GM23338 (cell line): Measurements from ENCODE around the gene APBB1IP. TPM values are rescaled to one million over a fixed set of nuclear protein-coding genes. Genes with fewer than 3 reads are reported as not detected.
"Not testable (repeated sequence)": the region's sequence is repeated elsewhere in the genome, so short reads cannot be mapped to it uniquely, and the experiment has no call there.

Experiments used
- ATAC-seq: fragments of 200-7000 bp; cut with Tn5 transposase; 3 replicates; pipeline ENCODE4 v1.9.1; 2020
- DNase-seq: peaks from one replicate; pipeline ENCODE4 v3.0.0-alpha.2; 2015; ENCODE audit warnings: low spot score
- H2AFZ ChIP-seq: fragments of 200-600 bp; sonication (generic); 2 replicates; pipeline ENCODE4 v1.8.0; 2016; ENCODE audit warnings: antibody characterized with exemption, mild to moderate bottlenecking, moderate library complexity
- H3F3A ChIP-seq: fragments of 200-600 bp; sonication (generic); replicated peaks from 2 replicates; pipeline ENCODE4 v1.8.0; 2017; ENCODE audit warnings: antibody characterized with exemption, mixed run types, low read depth
- H3K27ac ChIP-seq: fragments of 200-600 bp; sonication (generic); 2 replicates; pipeline ENCODE4 v1.6.1; 2016; ENCODE audit warnings: low read depth
- H3K27me3 ChIP-seq: fragments of 200-600 bp; sonication (generic); 2 replicates; pipeline ENCODE4 v1.8.0; 2016; ENCODE audit warnings: mild to moderate bottlenecking, mixed run types, moderate library complexity; ENCODE audit not compliant: insufficient read depth
- H3K36me3 ChIP-seq: fragments of 200-600 bp; sonication (generic); 2 replicates; pipeline ENCODE4 v1.8.0; 2016; ENCODE audit warnings: mild to moderate bottlenecking; ENCODE audit not compliant: insufficient read depth
- H3K4me1 ChIP-seq: fragments of 200-600 bp; sonication (generic); 2 replicates; pipeline ENCODE4 v1.8.0; 2016; ENCODE audit warnings: mild to moderate bottlenecking, moderate library complexity; ENCODE audit not compliant: insufficient read depth
- H3K4me2 ChIP-seq: fragments of 200-600 bp; sonication (generic); 2 replicates; pipeline ENCODE4 v1.7.1; 2017; ENCODE audit warnings: mixed run types
- H3K4me3 ChIP-seq: fragments of 200-600 bp; sonication (generic); 2 replicates; pipeline ENCODE4 v1.6.1; 2016; ENCODE audit warnings: mixed run types
- H3K79me2 ChIP-seq: fragments of 200-600 bp; sonication (generic); replicated peaks from 2 replicates; pipeline ENCODE4 v1.8.0; 2017; ENCODE audit warnings: mild to moderate bottlenecking; ENCODE audit not compliant: insufficient read depth
- H3K9me2 ChIP-seq: fragments of 200-600 bp; sonication (generic); 2 replicates; pipeline ENCODE4 v1.8.0; 2017; ENCODE audit not compliant: insufficient read depth
- H4K20me1 ChIP-seq: fragments of 200-600 bp; sonication (generic); replicated peaks from 2 replicates; pipeline ENCODE4 v1.8.0; 2017; ENCODE audit warnings: mild to moderate bottlenecking; ENCODE audit not compliant: insufficient read depth
- H3K27ac Mint-ChIP-seq: 2 replicates; pipeline ENCODE4 v1.8.0; 2020; ENCODE audit warnings: inconsistent platforms, mild to moderate bottlenecking, moderate library complexity, mixed read lengths
- H3K27me3 Mint-ChIP-seq: 3 replicates; pipeline ENCODE4 v1.8.0; 2022; ENCODE audit warnings: low read depth, mild to moderate bottlenecking, moderate library complexity, mixed read lengths, inconsistent platforms; ENCODE audit not compliant: insufficient read depth, poor library complexity
- H3K36me3 Mint-ChIP-seq: 3 replicates; pipeline ENCODE4 v1.8.0; 2021; ENCODE audit warnings: low read depth, mild to moderate bottlenecking, inconsistent platforms, moderate library complexity, mixed read lengths
- H3K4me1 Mint-ChIP-seq: 3 replicates; pipeline ENCODE4 v1.8.0; 2020; ENCODE audit warnings: mild to moderate bottlenecking, inconsistent platforms, mixed read lengths
- H3K4me3 Mint-ChIP-seq: 3 replicates; pipeline ENCODE4 v1.8.0; 2021; ENCODE audit warnings: moderate library complexity, mild to moderate bottlenecking, inconsistent platforms, mixed read lengths
- H3K9me3 Mint-ChIP-seq: 3 replicates; pipeline ENCODE4 v1.8.0; 2020; ENCODE audit warnings: moderate library complexity, mild to moderate bottlenecking, inconsistent platforms, mixed read lengths
- CREB1 ChIP-seq: fragments of 250-450 bp; sonication (Bioruptor Pico); IDR thresholded peaks from 2 replicates; pipeline ENCODE4 v1.5.0; 2020; ENCODE audit warnings: low read depth, mild to moderate bottlenecking, moderate library complexity
- ETS1 ChIP-seq: IDR thresholded peaks from 2 replicates; pipeline ENCODE4 v1.6.1; 2016; ENCODE audit warnings: antibody characterized with exemption
- EZH2 ChIP-seq: fragments of 200-600 bp; sonication (generic); IDR thresholded peaks from one replicate; pipeline ENCODE4 v1.8.0; 2017; ENCODE audit warnings: antibody characterized with exemption, mild to moderate bottlenecking, low read depth; ENCODE audit not compliant: unreplicated experiment
- EZH2phosphoT487 ChIP-seq: fragments of 200-600 bp; sonication (generic); IDR thresholded peaks from one replicate; pipeline ENCODE4 v1.8.1; 2018; ENCODE audit warnings: antibody characterized with exemption; ENCODE audit not compliant: unreplicated experiment
- JUNB ChIP-seq: IDR thresholded peaks from one replicate; pipeline ENCODE4 v1.6.1; 2016; ENCODE audit warnings: antibody characterized with exemption; ENCODE audit not compliant: unreplicated experiment
- NANOG ChIP-seq: IDR thresholded peaks from 2 replicates; pipeline ENCODE4 v1.6.1; 2016; ENCODE audit warnings: antibody characterized with exemption, borderline replicate concordance
- POLR2AphosphoS5 ChIP-seq: IDR thresholded peaks from 2 replicates; pipeline ENCODE4 v1.6.1; 2016; ENCODE audit warnings: antibody characterized with exemption, low read depth
- REST ChIP-seq: IDR thresholded peaks from one replicate; pipeline ENCODE4 v1.6.1; 2018; ENCODE audit warnings: antibody characterized with exemption; ENCODE audit not compliant: unreplicated experiment
- STAT1 ChIP-seq: IDR thresholded peaks from one replicate; pipeline ENCODE4 v1.6.1; 2016; ENCODE audit warnings: antibody characterized with exemption; ENCODE audit not compliant: unreplicated experiment
- ZNF114 ChIP-seq: fragments of 250-450 bp; sonication (Bioruptor Pico); IDR thresholded peaks from 2 replicates; pipeline ENCODE4 v1.5.0; 2020; ENCODE audit warnings: mild to moderate bottlenecking, moderate library complexity
- ZNF331 ChIP-seq: fragments of 250-450 bp; sonication (Bioruptor Pico); IDR thresholded peaks from 2 replicates; pipeline ENCODE4 v1.5.0; 2020; ENCODE audit warnings: low read depth, mild to moderate bottlenecking, moderate library complexity
- ZNF462 ChIP-seq: fragments of 250-450 bp; sonication (Bioruptor Pico); IDR thresholded peaks from 2 replicates; pipeline ENCODE4 v1.5.0; 2020; ENCODE audit warnings: mild to moderate bottlenecking, moderate library complexity
- polyA plus RNA-seq: library from polyadenylated mRNA; unstranded; fragments of >200 nt; fragmentation: Nextera tagmentation; extraction: Ambion mirVana; gene quantifications from 2 replicates; pipeline ENCODE4 v1.2.1, GENCODE V29; 2016
- total RNA-seq: library from RNA; depleted of rRNA; stranded (reverse); fragments of >200 nt; shearing (Covaris generic); gene quantifications from 2 replicates; pipeline ENCODE4 v1.2.3, GENCODE V29; 2014

The APBB1IP gene
- total and polyA plus RNA-seq, 2 experiments from 2014 or later, result 0.14 to 0.16 TPM

- H3K9me2 ChIP-seq, DNase-seq, H3K4me1 Mint-ChIP-seq, H3K36me3 ChIP-seq, H3K9me3 Mint-ChIP-seq, ATAC-seq, H3K27me3 ChIP-seq, H3K4me1 ChIP-seq, H2AFZ ChIP-seq, H3K4me3 Mint-ChIP-seq, H3K79me2 ChIP-seq, H3K36me3 Mint-ChIP-seq, H3K27me3 Mint-ChIP-seq, H3K4me2 ChIP-seq, H3K27ac ChIP-seq, H4K20me1 ChIP-seq, H3K27ac Mint-ChIP-seq, H3K4me3 ChIP-seq, H3F3A ChIP-seq: not testable (repeated sequence)
These were observed 28.4 kb downstream of the APBB1IP start for GRCh38 chr10:26466531-26466930.

- peaks cover 2% of the 10 kb centered on the region for H3K27me3 Mint-ChIP-seq
- Histone ChIP-seq H3K79me2 (no peaks in the 10 kb centered on the region), H3K36me3 (no peaks in the 10 kb centered on the region), H3K9me2 (no peaks in the 10 kb centered on the region), H4K20me1 (no peaks in the 10 kb centered on the region), H3K27ac (no peak overlapping the region), H3F3A (no peaks in the 10 kb centered on the region), H2AFZ (no peak overlapping the region), H3K4me1 (no peaks in the 10 kb centered on the region), H3K4me3 (no peak overlapping the region), H3K27me3 (no peaks in the 10 kb centered on the region), H3K4me2 (no peak overlapping the region)
- TF ChIP-seq POLR2AphosphoS5 (no peak), EZH2phosphoT487 (no peak), REST (no peak), NANOG (no peak), CREB1 (CRISPR knock-in tag) (no peak), ZNF462 (CRISPR knock-in tag) (no peak), ETS1 (no peak), STAT1 (no peak), EZH2 (no peak), JUNB (no peak), ZNF114 (CRISPR knock-in tag) (no peak), ZNF331 (CRISPR knock-in tag) (no peak)
- H3K9me3 Mint-ChIP-seq, result no peaks in the 10 kb centered on the region
- no peaks in the 10 kb centered on the region; the same call in 2 of the 3 replicates for H3K4me1 Mint-ChIP-seq
- ATAC-seq (no peak), DNase-seq (no peak)
- H3K4me3 Mint-ChIP-seq, result no peak overlapping the region
- H3K27ac Mint-ChIP-seq, result no peak overlapping the region
- no peaks in the 10 kb centered on the region for H3K36me3 Mint-ChIP-seq
These were observed 29.5 kb downstream of the APBB1IP start for GRCh38 chr10:26467639-26468038.
